HEK293T (cell line): ENCODE data around the gene DYRK1B.

Experiments used
- ARNT ChIP-seq: fragments of 450-650 bp; IDR thresholded peaks from 2 replicates; pipeline ENCODE4 v1.6.1; 2017; ENCODE audit warnings: mild to moderate bottlenecking
- CTBP1 ChIP-seq: fragments of 450-650 bp; IDR thresholded peaks from 2 replicates; pipeline ENCODE4 v1.6.1; 2016; ENCODE audit warnings: borderline replicate concordance
- ELF4 ChIP-seq: fragments of 450-650 bp; IDR thresholded peaks from 2 replicates; pipeline ENCODE4 v1.6.1; 2017; ENCODE audit warnings: antibody characterized with exemption
- FOXA1 ChIP-seq: fragments of 450-650 bp; IDR thresholded peaks from 2 replicates; pipeline ENCODE4 v1.6.1; 2016; ENCODE audit warnings: mild to moderate bottlenecking
- FOXM1 ChIP-seq: fragments of 450-650 bp; IDR thresholded peaks from 2 replicates; pipeline ENCODE4 v1.6.1; 2017; ENCODE audit warnings: mild to moderate bottlenecking, borderline replicate concordance
- HDGF ChIP-seq: fragments of 450-650 bp; IDR thresholded peaks from 2 replicates; pipeline ENCODE4 v1.6.1; 2017; ENCODE audit warnings: antibody characterized with exemption, borderline replicate concordance
- L3MBTL2 ChIP-seq: fragments of 450-650 bp; conservative IDR thresholded peaks from 2 replicates; pipeline ENCODE4 v1.6.1; 2016; ENCODE audit warnings: mild to moderate bottlenecking
- LEF1 ChIP-seq: fragments of 450-650 bp; IDR thresholded peaks from 2 replicates; pipeline ENCODE4 v1.6.1; 2017; ENCODE audit warnings: mild to moderate bottlenecking, borderline replicate concordance
- NFRKB ChIP-seq: fragments of 450-650 bp; IDR thresholded peaks from 2 replicates; pipeline ENCODE4 v1.6.1; 2016; ENCODE audit warnings: mild to moderate bottlenecking, moderate library complexity
- SP1 ChIP-seq: fragments of 450-650 bp; IDR thresholded peaks from 2 replicates; pipeline ENCODE4 v1.6.1; 2017
- SUZ12 ChIP-seq: fragments of 450-650 bp; IDR thresholded peaks from 2 replicates; pipeline ENCODE4 v1.6.1; 2016; ENCODE audit warnings: mild to moderate bottlenecking
- TARDBP ChIP-seq: fragments of 450-650 bp; IDR thresholded peaks from 2 replicates; pipeline ENCODE4 v1.6.1; 2016
- ZNF384 ChIP-seq: fragments of 450-650 bp; IDR thresholded peaks from 2 replicates; pipeline ENCODE4 v1.6.1; 2016
- TF ChIP-seq, protein P1 (sequence below): fragments of 450-650 bp; IDR thresholded peaks from 2 replicates; pipeline ENCODE4 v1.6.1; 2016

DNA sequence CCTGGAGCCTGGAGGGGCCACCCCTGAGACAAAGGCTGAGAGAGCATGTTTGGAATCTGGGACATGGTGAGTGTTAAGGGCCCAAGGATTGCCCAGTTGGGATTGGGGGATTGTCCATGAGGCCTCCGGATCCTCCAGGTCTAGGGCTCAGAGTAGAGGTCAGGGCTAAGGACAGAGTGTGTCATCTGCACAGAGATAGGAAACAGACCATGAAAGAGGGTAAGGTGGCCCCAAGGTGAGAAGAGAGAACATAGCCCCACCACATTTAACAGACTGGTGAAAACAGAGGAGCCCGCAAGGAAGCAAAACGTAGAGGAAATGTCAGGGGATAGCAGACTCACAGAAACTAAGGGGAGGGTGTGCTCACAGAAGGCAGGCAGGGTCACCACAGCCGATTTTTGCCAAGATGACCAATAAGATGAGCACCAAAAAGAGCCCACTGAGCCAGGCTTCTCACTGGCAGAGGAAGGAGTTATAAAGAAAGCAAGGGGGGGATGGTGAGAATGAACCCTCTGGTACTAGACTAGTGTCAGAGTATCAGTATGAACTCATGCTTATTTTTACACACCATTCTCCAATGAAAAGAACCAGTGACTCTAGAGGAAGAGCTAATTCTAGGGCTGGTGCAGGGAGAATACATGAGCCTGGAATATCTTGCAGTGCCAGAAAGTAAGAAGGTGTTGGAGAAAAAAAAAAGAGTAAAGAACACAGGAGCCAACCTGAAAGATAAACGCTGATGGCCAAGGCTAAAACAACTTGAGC, 17.5 kb downstream of the DYRK1B start:
- TF ChIP-seq FOXM1 (no peak), ZNF384 (no peak), SP1 (no peak), CTBP1 (no peak), ELF4 (no peak), HDGF (no peak), TARDBP (no peak), ARNT (no peak), NFRKB (no peak), LEF1 (no peak), FOXA1 (no peak), SUZ12 (no peak), L3MBTL2 (no peak)
- TF ChIP-seq, protein P1, sequence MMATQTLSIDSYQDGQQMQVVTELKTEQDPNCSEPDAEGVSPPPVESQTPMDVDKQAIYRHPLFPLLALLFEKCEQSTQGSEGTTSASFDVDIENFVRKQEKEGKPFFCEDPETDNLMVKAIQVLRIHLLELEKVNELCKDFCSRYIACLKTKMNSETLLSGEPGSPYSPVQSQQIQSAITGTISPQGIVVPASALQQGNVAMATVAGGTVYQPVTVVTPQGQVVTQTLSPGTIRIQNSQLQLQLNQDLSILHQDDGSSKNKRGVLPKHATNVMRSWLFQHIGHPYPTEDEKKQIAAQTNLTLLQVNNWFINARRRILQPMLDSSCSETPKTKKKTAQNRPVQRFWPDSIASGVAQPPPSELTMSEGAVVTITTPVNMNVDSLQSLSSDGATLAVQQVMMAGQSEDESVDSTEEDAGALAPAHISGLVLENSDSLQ: no peak
